HEK293T (cell line): ENCODE measurements around the gene CPN1.

ENCODE experiments used
- CTCF ChIA-PET: fragments of 350-600 bp; formaldehyde crosslinking; extraction: SDS; loops from one replicate; lab custom pipeline; 2021; ENCODE audit warnings: antibody characterized with exemption, inconsistent platforms; lab: Yijun Ruan, JAX
- POLR2A ChIA-PET: fragments of 350-600 bp; formaldehyde crosslinking; extraction: SDS; loops from one replicate; lab custom pipeline; 2020; ENCODE audit warnings: antibody characterized with exemption, inconsistent platforms; lab: Yijun Ruan, JAX
- DNase-seq: peaks from one replicate; pipeline ENCODE4 v3.0.0; 2012; ENCODE audit warnings: mixed read lengths; ENCODE audit errors: extremely low spot score
- ARNT ChIP-seq: fragments of 450-650 bp; IDR thresholded peaks from 2 replicates; pipeline ENCODE4 v1.6.1; 2017; ENCODE audit warnings: mild to moderate bottlenecking
- BHLHE40 ChIP-seq: fragments of 450-650 bp; IDR thresholded peaks from 2 replicates; pipeline ENCODE4 v1.6.1; 2016; ENCODE audit warnings: mild to moderate bottlenecking, moderate library complexity, borderline replicate concordance
- CTBP1 ChIP-seq: fragments of 450-650 bp; IDR thresholded peaks from 2 replicates; pipeline ENCODE4 v1.6.1; 2016; ENCODE audit warnings: borderline replicate concordance
- ELF4 ChIP-seq: fragments of 450-650 bp; IDR thresholded peaks from 2 replicates; pipeline ENCODE4 v1.6.1; 2017; ENCODE audit warnings: antibody characterized with exemption
- FOXA1 ChIP-seq: fragments of 450-650 bp; IDR thresholded peaks from 2 replicates; pipeline ENCODE4 v1.6.1; 2016; ENCODE audit warnings: mild to moderate bottlenecking
- FOXK2 ChIP-seq: fragments of 450-650 bp; IDR thresholded peaks from 2 replicates; pipeline ENCODE4 v1.6.1; 2016; ENCODE audit warnings: mild to moderate bottlenecking
- FOXM1 ChIP-seq: fragments of 450-650 bp; IDR thresholded peaks from 2 replicates; pipeline ENCODE4 v1.6.1; 2017; ENCODE audit warnings: mild to moderate bottlenecking, borderline replicate concordance
- HDGF ChIP-seq: fragments of 450-650 bp; IDR thresholded peaks from 2 replicates; pipeline ENCODE4 v1.6.1; 2017; ENCODE audit warnings: antibody characterized with exemption, borderline replicate concordance
- L3MBTL2 ChIP-seq: fragments of 450-650 bp; conservative IDR thresholded peaks from 2 replicates; pipeline ENCODE4 v1.6.1; 2016; ENCODE audit warnings: mild to moderate bottlenecking
- LEF1 ChIP-seq: fragments of 450-650 bp; IDR thresholded peaks from 2 replicates; pipeline ENCODE4 v1.6.1; 2017; ENCODE audit warnings: mild to moderate bottlenecking, borderline replicate concordance
- NFRKB ChIP-seq: fragments of 450-650 bp; IDR thresholded peaks from 2 replicates; pipeline ENCODE4 v1.6.1; 2016; ENCODE audit warnings: mild to moderate bottlenecking, moderate library complexity
- PKNOX1 ChIP-seq: fragments of 450-650 bp; IDR thresholded peaks from 2 replicates; pipeline ENCODE4 v1.6.1; 2016
- SP1 ChIP-seq: fragments of 450-650 bp; IDR thresholded peaks from 2 replicates; pipeline ENCODE4 v1.6.1; 2017
- SUZ12 ChIP-seq: fragments of 450-650 bp; IDR thresholded peaks from 2 replicates; pipeline ENCODE4 v1.6.1; 2016; ENCODE audit warnings: mild to moderate bottlenecking
- TARDBP ChIP-seq: fragments of 450-650 bp; IDR thresholded peaks from 2 replicates; pipeline ENCODE4 v1.6.1; 2016
- ZNF384 ChIP-seq: fragments of 450-650 bp; IDR thresholded peaks from 2 replicates; pipeline ENCODE4 v1.6.1; 2016

CPN1 gene

GRCh38 chr10:100067466-100067865 is 14.2 kb downstream of the CPN1 start:
- ChIA-PET CTCF (no interaction called here), POLR2A (no interaction called here)
- no peak for DNase-seq
- no peak for TF ChIP-seq SP1
- TF ChIP-seq FOXA1 = no peak
- no peak for TF ChIP-seq ZNF384
- TF ChIP-seq TARDBP = no peak
- TF ChIP-seq SUZ12 = no peak

GRCh38 chr10:100065084-100065660 is 16.5 kb downstream of the CPN1 start:
- CTCF ChIA-PET = interaction anchor here (0.6 kb wide), 1 partner anchor 206 kb away, joined by 3 read pairs; no protein-coding TSS in a partner anchor
- POLR2A ChIA-PET = no interaction called here
- no peak for DNase-seq
- TF ChIP-seq ARNT = no peak
- TF ChIP-seq CTBP1 = no peak
- no peak for TF ChIP-seq HDGF
- TF ChIP-seq L3MBTL2 = no peak
- TF ChIP-seq TARDBP = no peak
- TF ChIP-seq PKNOX1 = no peak
- no peak for TF ChIP-seq FOXA1
- no peak for TF ChIP-seq SP1
- TF ChIP-seq SUZ12 = no peak
- TF ChIP-seq BHLHE40 = no peak
- no peak for TF ChIP-seq ELF4
- no peak for TF ChIP-seq LEF1
- TF ChIP-seq FOXK2 = no peak
- TF ChIP-seq ZNF384 = no peak
- no peak for TF ChIP-seq NFRKB
- no peak for TF ChIP-seq FOXM1

- ChIA-PET CTCF (interaction anchor here (1.3 kb wide), 1 partner anchor 16 kb away, joined by 4 read pairs; no protein-coding TSS in a partner anchor), POLR2A (no interaction called here)
- no peak for DNase-seq
- no peak for TF ChIP-seq ELF4
- no peak for TF ChIP-seq TARDBP
- TF ChIP-seq HDGF = no peak
- TF ChIP-seq ZNF384 = no peak
- no peak for TF ChIP-seq NFRKB
- TF ChIP-seq L3MBTL2 = no peak
- no peak for TF ChIP-seq FOXM1
- no peak for TF ChIP-seq SUZ12
- TF ChIP-seq CTBP1 = no peak
- no peak for TF ChIP-seq SP1
- TF ChIP-seq ARNT = no peak
- no peak for TF ChIP-seq LEF1
- no peak for TF ChIP-seq FOXK2
- TF ChIP-seq PKNOX1 = no peak
- no peak for TF ChIP-seq FOXA1
- TF ChIP-seq BHLHE40 = no peak
Observed at GRCh38 chr10:100061401-100061800, 20.3 kb downstream of the CPN1 start.

GRCh38 chr10:100057948-100058347 is 23.7 kb downstream of the CPN1 start:
- no peak for TF ChIP-seq SUZ12
- no peak for TF ChIP-seq ARNT
- no peak for TF ChIP-seq ZNF384
- TF ChIP-seq SP1 = no peak
- no peak for TF ChIP-seq PKNOX1
- no peak for TF ChIP-seq TARDBP
- no peak for TF ChIP-seq FOXK2
- TF ChIP-seq CTBP1 = no peak
- TF ChIP-seq NFRKB = no peak
- no peak for TF ChIP-seq ELF4
- TF ChIP-seq HDGF = no peak
- TF ChIP-seq FOXM1 = no peak
- no peak for TF ChIP-seq BHLHE40
- DNase-seq = no peak
- ChIA-PET CTCF (no interaction called here), POLR2A (no interaction called here)

GRCh38 chr10:100053686-100054460 is 27.8 kb downstream of the CPN1 start:
- CTCF ChIA-PET = interaction anchor here (1.7 kb wide), 1 partner anchor 8 kb away, joined by 9 read pairs; no protein-coding TSS in a partner anchor
- POLR2A ChIA-PET = no interaction called here
- TF ChIP-seq NFRKB (no peak), FOXA1 (no peak), HDGF (no peak), TARDBP (no peak), SP1 (no peak), ELF4 (no peak), CTBP1 (no peak), L3MBTL2 (no peak), ZNF384 (no peak), FOXM1 (no peak), PKNOX1 (no peak), FOXK2 (no peak), SUZ12 (no peak), ARNT (no peak), LEF1 (no peak), BHLHE40 (no peak)
- no peak for DNase-seq
